Cortex of kidney (tissue), 1 donor: ENCODE data around the gene ABR.
"Not testable (repeated sequence)": the region's sequence is repeated elsewhere in the genome, so short reads cannot be mapped to it uniquely, and the experiment has no call there.

Source experiments
- DNase-seq: peaks from one replicate; lab custom pipeline; 2025; lab: John Stamatoyannopoulos, UW

Gene ABR

GRCh38 chr17:1095090-1095852, 84.5 kb downstream of the ABR start:
- DNase-seq = no peak

- DNase-seq = no peak
These were observed 85.2 kb downstream of the ABR start for GRCh38 chr17:1094591-1094990.

- DNase-seq = no peak
These were observed 87.9 kb downstream of the ABR start for GRCh38 chr17:1091900-1092299.

GRCh38 chr17:1091190-1091534, 88.6 kb downstream of the ABR start:
- no peak for DNase-seq

- no peak for DNase-seq
These were observed 89.2 kb downstream of the ABR start for GRCh38 chr17:1090465-1091189.

GRCh38 chr17:1089915-1090314, 89.9 kb downstream of the ABR start:
- DNase-seq = no peak

- no peak for DNase-seq
These were observed 92.2 kb downstream of the ABR start for GRCh38 chr17:1087381-1088241.

- DNase-seq = no peak
These were observed 96.2 kb downstream of the ABR start for GRCh38 chr17:1083451-1084187.

GRCh38 chr17:1082579-1082978, 97.2 kb downstream of the ABR start:
- DNase-seq = no peak

- no peak for DNase-seq
These were observed 100.8 kb downstream of the ABR start for GRCh38 chr17:1078831-1079561.

GRCh38 chr17:1077986-1078711, 101.6 kb downstream of the ABR start:
- no peak for DNase-seq

- DNase-seq = no peak
These were observed 102.2 kb downstream of the ABR start for GRCh38 chr17:1077581-1077985.

GRCh38 chr17:1076982-1077302, 102.8 kb downstream of the ABR start:
- no peak for DNase-seq

- DNase-seq = no peak
These were observed 103.3 kb downstream of the ABR start for GRCh38 chr17:1076299-1076981.

GRCh38 chr17:1074886-1075605, 104.7 kb downstream of the ABR start:
- DNase-seq = no peak

GRCh38 chr17:1073963-1074625, 105.7 kb downstream of the ABR start:
- DNase-seq = not testable (repeated sequence)

- no peak for DNase-seq
These were observed 106.4 kb downstream of the ABR start for GRCh38 chr17:1073241-1073962.

- no peak for DNase-seq
These were observed 107.2 kb downstream of the ABR start for GRCh38 chr17:1072551-1072961.
